OCI-LY3 (cell line): ENCODE measurements around the gene M1AP.

ENCODE experiments used
- EZH2phosphoT487 ChIP-seq: fragments of 200-600 bp; shearing (Covaris generic); IDR thresholded peaks from 2 replicates; pipeline ENCODE4 v1.6.1; 2018; ENCODE audit warnings: antibody characterized with exemption, mixed run types, low read depth
- TF ChIP-seq, protein P1 (sequence below): fragments of 200-600, 300-600 bp; sonication (generic); IDR thresholded peaks from 2 replicates; pipeline ENCODE4 v1.5.1; 2014; ENCODE audit warnings: antibody characterized with exemption, low read length, low read depth

GRCh38 chr2:74562126-74562775 lies 85.9 kb downstream of the M1AP start:
- TF ChIP-seq, protein P1, sequence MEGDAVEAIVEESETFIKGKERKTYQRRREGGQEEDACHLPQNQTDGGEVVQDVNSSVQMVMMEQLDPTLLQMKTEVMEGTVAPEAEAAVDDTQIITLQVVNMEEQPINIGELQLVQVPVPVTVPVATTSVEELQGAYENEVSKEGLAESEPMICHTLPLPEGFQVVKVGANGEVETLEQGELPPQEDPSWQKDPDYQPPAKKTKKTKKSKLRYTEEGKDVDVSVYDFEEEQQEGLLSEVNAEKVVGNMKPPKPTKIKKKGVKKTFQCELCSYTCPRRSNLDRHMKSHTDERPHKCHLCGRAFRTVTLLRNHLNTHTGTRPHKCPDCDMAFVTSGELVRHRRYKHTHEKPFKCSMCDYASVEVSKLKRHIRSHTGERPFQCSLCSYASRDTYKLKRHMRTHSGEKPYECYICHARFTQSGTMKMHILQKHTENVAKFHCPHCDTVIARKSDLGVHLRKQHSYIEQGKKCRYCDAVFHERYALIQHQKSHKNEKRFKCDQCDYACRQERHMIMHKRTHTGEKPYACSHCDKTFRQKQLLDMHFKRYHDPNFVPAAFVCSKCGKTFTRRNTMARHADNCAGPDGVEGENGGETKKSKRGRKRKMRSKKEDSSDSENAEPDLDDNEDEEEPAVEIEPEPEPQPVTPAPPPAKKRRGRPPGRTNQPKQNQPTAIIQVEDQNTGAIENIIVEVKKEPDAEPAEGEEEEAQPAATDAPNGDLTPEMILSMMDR, result no peak
- no peak for TF ChIP-seq EZH2phosphoT487
